DND-41 (cell line): ENCODE measurements around the gene MMP14.

ENCODE experiments used
- CTCF ChIP-seq: IDR thresholded peaks from 2 replicates; pipeline ENCODE4 v1.5.1; 2012; ENCODE audit warnings: borderline replicate concordance, low read length, moderate library complexity, mild to moderate bottlenecking; ENCODE audit not compliant: poor library complexity, severe bottlenecking; ENCODE audit errors: extremely low read depth
- EZH2 ChIP-seq: IDR thresholded peaks from 3 replicates; pipeline ENCODE4 v1.6.1; 2012; ENCODE audit warnings: borderline replicate concordance, low read depth, mild to moderate bottlenecking, moderate library complexity, low read length, inconsistent platforms; ENCODE audit not compliant: severe bottlenecking

- no peak for TF ChIP-seq EZH2
- no peak for TF ChIP-seq CTCF
These were observed 47.0 kb downstream of the MMP14 start, which contains the start of gene REM2 for GRCh38 chr14:22883173-22883976.
